GM19023 (cell line): ENCODE results near the gene CASQ1.

Source experiments
- ATAC-seq: cut with Tn5 transposase; IDR thresholded peaks from one replicate; pipeline ENCODE4 v1.9.1; 2021; ENCODE audit warnings: mild to moderate bottlenecking, moderate library complexity; ENCODE audit not compliant: unreplicated experiment

Gene CASQ1

GRCh38 chr1:160189649-160190625, at the start of gene CASQ1:
TSS of gene CASQ1 (plus strand) at chr1:160190575. CDS start at chr1:160190752, 177 bp downstream.
- no peak for ATAC-seq

DNA sequence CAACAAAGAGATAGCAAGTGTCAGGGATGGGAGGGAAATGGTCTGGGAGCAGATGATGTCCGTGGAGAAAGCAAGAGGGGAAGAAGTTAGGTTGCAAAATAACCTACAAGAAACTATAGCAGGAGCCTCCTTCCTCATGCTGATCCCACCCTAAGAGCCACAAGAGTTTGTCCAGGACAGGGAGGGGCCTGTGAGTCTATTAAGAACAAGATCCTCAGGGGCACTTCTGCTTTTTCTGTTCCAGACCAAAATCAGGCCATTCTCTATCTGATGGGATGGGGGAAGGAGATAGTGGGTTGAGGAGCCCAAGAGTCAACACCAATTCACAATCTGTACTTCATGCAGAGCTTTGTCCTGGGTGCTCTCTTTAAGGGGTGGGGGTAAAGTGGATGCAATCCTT, 46.7 kb upstream of the CASQ1 start:
- no peak for ATAC-seq

DNA sequence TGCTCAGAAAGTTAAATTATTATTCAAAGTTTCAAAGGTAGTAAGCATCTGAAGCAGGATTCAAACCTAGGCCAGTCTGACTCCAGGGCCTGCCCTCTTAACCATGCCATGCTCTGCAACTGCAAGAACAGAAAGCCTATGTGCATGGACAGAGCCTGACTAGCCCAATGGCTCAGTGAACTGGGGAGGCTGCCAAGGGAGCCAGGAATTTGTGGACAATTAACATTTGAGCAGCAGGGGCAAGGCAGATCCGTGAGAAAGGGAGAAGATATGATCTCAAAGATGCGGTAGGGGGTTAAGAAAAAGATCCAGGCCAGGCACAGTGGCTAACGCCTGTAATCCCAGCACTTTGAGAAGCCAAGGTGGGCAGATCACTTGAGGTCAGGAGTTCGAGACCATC, 45.5 kb upstream of the CASQ1 start:
- ATAC-seq = no peak

- ATAC-seq = no peak
These were observed 44.3 kb upstream of the CASQ1 start for GRCh38 chr1:160146107-160146506.

GRCh38 chr1:160148121-160148520, 42.3 kb upstream of the CASQ1 start:
- ATAC-seq = no peak

GRCh38 chr1:160149233-160149632, 41.1 kb upstream of the CASQ1 start:
- ATAC-seq = no peak

- no peak for ATAC-seq
These were observed 40.7 kb upstream of the CASQ1 start for GRCh38 chr1:160149716-160150115.

GRCh38 chr1:160151303-160151702, 39.1 kb upstream of the CASQ1 start, which contains the start of gene ATP1A4:
TSS of gene ATP1A4 (plus strand) at chr1:160151603. CDS start at chr1:160152041, 438 bp downstream.
- ATAC-seq = no peak

DNA sequence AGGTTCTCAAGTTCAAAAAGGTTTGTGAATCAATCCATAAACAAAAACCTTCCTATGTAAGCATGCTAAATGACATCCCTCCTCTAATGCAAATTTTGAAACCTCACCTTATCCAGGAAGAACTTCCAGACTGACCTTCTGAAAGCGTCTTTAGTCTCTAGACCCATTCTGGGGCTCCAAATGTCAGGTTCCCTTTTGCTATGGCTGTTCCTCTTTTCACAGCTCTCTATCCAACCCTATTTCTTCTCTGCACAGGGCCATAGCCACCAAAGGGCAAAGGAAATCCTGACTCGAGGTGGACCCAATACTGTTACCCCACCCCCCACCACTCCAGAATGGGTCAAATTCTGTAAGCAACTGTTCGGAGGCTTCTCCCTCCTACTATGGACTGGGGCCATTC, 35.6 kb upstream of the CASQ1 start:
- ATAC-seq = no peak

DNA sequence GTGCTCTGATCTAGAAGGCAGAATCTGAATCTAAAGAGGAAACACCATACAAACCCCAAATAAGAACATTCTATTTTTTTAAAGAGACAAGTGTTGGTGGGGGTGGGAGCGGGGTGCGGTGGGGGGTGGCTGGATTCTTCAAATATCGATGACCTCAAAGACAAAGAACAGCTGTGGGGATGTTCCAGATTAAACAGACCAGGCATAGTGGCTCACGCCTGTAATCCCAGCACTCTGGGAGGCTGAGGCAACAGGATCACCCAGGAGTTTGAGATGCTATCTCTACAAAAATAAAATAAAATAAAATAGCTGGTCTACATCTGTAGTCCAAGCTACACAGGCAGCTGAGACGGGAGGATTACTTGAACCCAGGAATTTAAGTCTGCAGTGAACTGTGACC, 34.0 kb upstream of the CASQ1 start:
- no peak for ATAC-seq

DNA sequence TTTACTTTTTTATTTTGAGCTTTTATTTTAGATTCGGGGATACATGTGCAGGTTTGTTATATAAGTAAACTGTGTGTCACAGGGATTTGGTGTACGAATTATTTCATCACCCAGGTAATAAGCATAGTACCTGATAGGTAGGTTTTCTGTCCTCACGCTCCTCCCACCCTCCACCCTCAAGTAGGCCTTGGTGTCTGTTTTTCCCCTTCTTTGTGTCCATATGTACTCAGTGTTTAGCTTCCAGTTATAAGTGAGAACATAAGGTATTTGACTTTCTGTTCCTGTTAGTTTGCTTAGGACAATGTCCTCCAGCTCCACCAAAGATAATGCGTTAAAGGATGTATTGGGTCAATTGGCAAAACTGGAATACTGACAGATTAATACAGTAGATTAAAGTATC, 33.2 kb upstream of the CASQ1 start:
- ATAC-seq = no peak

DNA sequence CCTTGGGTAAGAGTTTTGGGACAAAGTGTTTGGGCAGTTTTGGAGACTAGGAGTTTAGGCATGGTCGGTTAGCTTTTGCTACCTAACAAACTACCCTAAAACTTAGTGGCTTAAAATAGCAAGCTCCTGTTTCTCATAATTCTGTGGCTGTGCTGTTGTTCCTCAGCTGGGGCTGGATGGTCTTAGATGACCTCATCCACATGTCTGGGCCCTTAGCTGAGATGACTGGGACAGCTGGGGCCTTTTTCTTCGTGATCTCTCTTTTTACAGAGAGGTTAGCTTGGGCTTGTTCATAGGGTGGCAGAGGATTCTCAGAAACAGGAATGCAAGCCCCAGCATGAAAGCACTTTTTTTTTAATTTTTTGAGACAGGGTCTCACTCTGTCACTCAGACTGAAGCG, 32.3 kb upstream of the CASQ1 start:
- ATAC-seq = no peak

DNA sequence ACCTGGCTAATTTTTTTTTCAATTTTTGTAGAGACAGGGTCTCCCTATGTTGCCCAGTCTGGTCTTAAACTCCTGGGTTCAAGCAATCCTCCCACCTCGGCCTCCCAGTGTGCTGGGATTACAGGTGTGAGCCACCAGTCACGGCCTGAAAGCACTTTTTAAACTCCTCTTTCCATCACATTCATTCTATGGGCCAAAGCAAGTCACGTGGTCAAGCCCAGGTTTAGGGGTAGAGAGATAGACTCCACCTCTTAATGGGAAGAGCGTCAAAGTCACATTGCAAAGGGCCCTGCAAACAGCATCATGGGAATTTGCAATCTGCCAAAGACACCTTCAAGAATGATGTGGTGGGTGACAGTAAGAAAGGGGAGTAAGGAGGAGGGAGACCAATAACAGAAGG, 31.8 kb upstream of the CASQ1 start:
- no peak for ATAC-seq

- ATAC-seq = no peak
These were observed 30.5 kb upstream of the CASQ1 start for GRCh38 chr1:160159846-160160245.

GRCh38 chr1:160161965-160162705, 28.2 kb upstream of the CASQ1 start:
- ATAC-seq = no peak

GRCh38 chr1:160162931-160163330, 27.4 kb upstream of the CASQ1 start:
- ATAC-seq = no peak

- ATAC-seq = no peak
These were observed 26.8 kb upstream of the CASQ1 start for GRCh38 chr1:160163615-160164014.

DNA sequence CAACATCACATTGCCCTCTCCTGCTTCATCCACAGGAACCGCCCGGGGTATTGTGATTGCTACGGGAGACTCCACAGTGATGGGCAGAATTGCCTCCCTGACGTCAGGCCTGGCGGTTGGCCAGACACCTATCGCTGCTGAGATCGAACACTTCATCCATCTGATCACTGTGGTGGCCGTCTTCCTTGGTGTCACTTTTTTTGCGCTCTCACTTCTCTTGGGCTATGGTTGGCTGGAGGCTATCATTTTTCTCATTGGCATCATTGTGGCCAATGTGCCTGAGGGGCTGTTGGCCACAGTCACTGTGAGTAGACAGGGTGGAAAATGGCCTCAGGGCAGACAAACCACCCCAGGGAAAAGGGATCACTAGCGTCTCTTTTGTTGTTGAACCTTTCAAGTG, 26.3 kb upstream of the CASQ1 start:
- no peak for ATAC-seq

- no peak for ATAC-seq
These were observed 24.1 kb upstream of the CASQ1 start for GRCh38 chr1:160166166-160166868.

DNA sequence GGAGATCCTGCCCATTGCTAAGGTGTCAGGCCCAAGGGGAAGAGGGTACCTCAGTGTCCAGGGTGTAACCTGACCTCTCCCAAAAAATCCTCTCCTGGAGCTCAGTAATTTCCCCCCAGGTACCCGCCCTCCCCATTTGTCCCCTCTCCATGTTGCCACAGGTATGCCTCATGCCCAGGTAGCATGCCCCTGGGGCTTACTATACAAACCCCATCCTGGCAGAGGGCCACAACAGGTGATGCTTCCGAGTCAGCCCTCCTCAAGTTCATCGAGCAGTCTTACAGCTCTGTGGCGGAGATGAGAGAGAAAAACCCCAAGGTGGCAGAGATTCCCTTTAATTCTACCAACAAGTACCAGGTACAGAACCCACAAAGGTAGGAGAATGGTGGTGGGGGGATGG, 23.3 kb upstream of the CASQ1 start:
- no peak for ATAC-seq

DNA sequence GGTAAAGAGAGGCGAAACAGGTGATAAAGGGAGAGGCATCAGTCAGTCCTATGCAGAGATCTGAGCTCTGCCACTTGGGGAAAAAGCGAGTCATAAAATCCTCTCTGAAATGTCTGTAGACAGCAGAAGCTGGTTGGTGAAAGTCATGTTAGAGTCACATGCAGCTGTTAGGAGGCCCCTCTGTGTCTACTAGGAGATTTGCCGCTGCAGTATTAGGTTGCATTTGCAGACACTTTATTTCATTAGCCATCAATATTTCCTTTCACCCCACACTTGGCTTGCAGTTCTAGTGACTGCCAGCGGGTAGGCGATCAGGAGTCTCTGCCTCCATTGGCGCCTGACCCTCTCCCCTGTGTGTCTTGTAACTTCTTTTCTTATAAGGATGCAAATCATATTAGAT, 22.8 kb upstream of the CASQ1 start:
- ATAC-seq = no peak
